HepG2 (cell line): ENCODE results near the gene ETV1. TPM values are rescaled to one million over a fixed set of nuclear protein-coding genes. Genes with fewer than 3 reads are reported as not detected.

Source experiments
- ATAC-seq: fragments of 200-7000 bp; cut with Tn5 transposase; 3 replicates; pipeline ENCODE4 v1.9.1; 2020; ENCODE audit warnings: mild to moderate bottlenecking, moderate library complexity
- BruUV-seq: library from RNA; stranded (reverse); fragments of 400-500 nt; replicated peaks from 2 replicates; lab custom pipeline; 2021; lab: Mats Ljungman, UMichigan
- CTCF ChIA-PET: fragments of 300-600 bp; formaldehyde crosslinking; extraction: SDS; loops from one replicate; lab custom pipeline; 2021; ENCODE audit warnings: low total read pairs, inconsistent platforms, low intra/inter-chr PET ratio; lab: Yijun Ruan, JAX
- POLR2A ChIA-PET: fragments of 350-600 bp; sonication (Branson Sonifier 250); formaldehyde crosslinking; loops from one replicate; lab custom pipeline; 2020; ENCODE audit warnings: antibody characterized with exemption, inconsistent platforms; lab: Yijun Ruan, JAX
- DNase-seq: peaks from one replicate; pipeline ENCODE4 v3.0.0-alpha.2; 2015; ENCODE audit warnings: low spot score
- FAIRE-seq: peaks from 3 replicates; lab custom pipeline; 2011; peaks lifted over from hg19 to GRCh38; lab: Jason Lieb, UNC
- H2AFZ ChIP-seq: one replicate; pipeline ENCODE4 v1.6.1; 2011; ENCODE audit warnings: low read length, inconsistent platforms
- H3K27ac ChIP-seq: fragments of 300-600 bp; 3 replicates; pipeline ENCODE4 v1.8.0; 2011; ENCODE audit warnings: mixed run types, mild to moderate bottlenecking, mixed read lengths, low read length, inconsistent platforms; ENCODE audit not compliant: insufficient read depth; ENCODE audit errors: extremely low read length
- H3K27me3 ChIP-seq, 2 experiments: fragments of 200-600 bp in 1 of 2; 2 replicates in 1 of 2; 3 replicates in 1 of 2; pipeline versions ENCODE4 v1.6.0 to v1.8.0; 2011; ENCODE audit warnings: low read length in 2 of 2, mild to moderate bottlenecking in 2 of 2, moderate library complexity in 2 of 2, inconsistent platforms in 1 of 2; ENCODE audit not compliant: insufficient read depth in 2 of 2, control insufficient read depth in 1 of 2
- H3K36me3 ChIP-seq, 2 experiments: fragments of 200-600 bp in 1 of 2; replicated peaks in 1 of 2; 2 replicates in 1 of 2; 3 replicates in 1 of 2; pipeline versions ENCODE4 v1.5.1 to v1.8.0; 2011; ENCODE audit warnings: low read length in 2 of 2, inconsistent platforms in 1 of 2; ENCODE audit not compliant: insufficient read depth in 2 of 2, control insufficient read depth in 1 of 2
- H3K4me1 ChIP-seq: 2 replicates; pipeline ENCODE4 v1.5.1; 2012; ENCODE audit warnings: low read length, inconsistent platforms; ENCODE audit not compliant: insufficient read depth
- H3K4me2 ChIP-seq: 2 replicates; pipeline ENCODE4 v1.6.0; 2011; ENCODE audit warnings: low read depth, low read length, inconsistent platforms
- H3K4me3 ChIP-seq, 3 experiments: fragments of 200-600 bp in 1 of 3; sonication (generic), shearing (Covaris generic) in 1 of 3; replicated peaks in 1 of 3; 2 replicates each; pipeline ENCODE4 v1.5.1; 2011 to 2016; ENCODE audit warnings: low read length in 3 of 3, inconsistent platforms in 2 of 3, low read depth in 2 of 3, mild to moderate bottlenecking in 2 of 3, control low read depth in 1 of 3, mixed read lengths in 1 of 3; ENCODE audit not compliant: insufficient read depth in 1 of 3
- H3K79me2 ChIP-seq: one replicate; pipeline ENCODE4 v1.6.1; 2011; ENCODE audit warnings: low read length, inconsistent platforms; ENCODE audit not compliant: insufficient read depth
- H3K9ac ChIP-seq: 2 replicates; pipeline ENCODE4 v1.6.0; 2011; ENCODE audit warnings: mild to moderate bottlenecking, low read depth, low read length, inconsistent platforms; ENCODE audit not compliant: insufficient read depth
- H3K9me3 ChIP-seq: 2 replicates; pipeline ENCODE4 v1.5.1; 2012; ENCODE audit warnings: mild to moderate bottlenecking, low read length
- H4K20me1 ChIP-seq: 2 replicates; pipeline ENCODE4 v1.6.0; 2011; ENCODE audit warnings: inconsistent platforms, mild to moderate bottlenecking, low read length, moderate library complexity; ENCODE audit not compliant: insufficient read depth
- FOXA3 ChIP-seq: IDR thresholded peaks from 2 replicates; pipeline ENCODE4 v1.6.1; 2016; ENCODE audit warnings: missing genetic modification reagents, missing compliant biosample characterization
- HDAC6 ChIP-seq: fragments of 200-600 bp; sonication (generic); IDR thresholded peaks from 2 replicates; pipeline ENCODE4 v1.7.0; 2017; ENCODE audit warnings: mild to moderate bottlenecking, antibody characterized with exemption, low read length, low read depth
- KMT2A ChIP-seq: sonication (generic); formaldehyde crosslinking; IDR thresholded peaks from 2 replicates; pipeline ENCODE4 v1.4.0; 2020; ENCODE audit warnings: missing genetic modification reagents
- MLLT10 ChIP-seq: sonication (generic); formaldehyde crosslinking; IDR thresholded peaks from 2 replicates; pipeline ENCODE4 v1.4.0; 2020; ENCODE audit warnings: missing genetic modification reagents
- PRDM10 ChIP-seq: sonication (generic); formaldehyde crosslinking; IDR thresholded peaks from 2 replicates; pipeline ENCODE4 v1.4.0; 2020; ENCODE audit warnings: low read depth, missing genetic modification reagents
- TAF15 ChIP-seq: fragments of 200-400 bp; formaldehyde crosslinking; IDR thresholded peaks from one replicate; pipeline ENCODE4 v1.6.1; 2018; ENCODE audit warnings: mild to moderate bottlenecking, low read depth, low read length; ENCODE audit not compliant: poor library complexity, severe bottlenecking
- TSC22D2 ChIP-seq: sonication (generic); formaldehyde crosslinking; IDR thresholded peaks from 2 replicates; pipeline ENCODE4 v1.5.1; 2020; ENCODE audit warnings: missing genetic modification reagents, mild to moderate bottlenecking, borderline replicate concordance
- WIZ ChIP-seq: sonication (generic); formaldehyde crosslinking; IDR thresholded peaks from 2 replicates; pipeline ENCODE4 v1.5.1; 2020; ENCODE audit warnings: mild to moderate bottlenecking, missing genetic modification reagents
- ZBTB7B ChIP-seq: sonication (generic); formaldehyde crosslinking; IDR thresholded peaks from 2 replicates; pipeline ENCODE4 v1.4.0; 2020; ENCODE audit warnings: missing genetic modification reagents
- ZNF281 ChIP-seq: sonication (generic); formaldehyde crosslinking; IDR thresholded peaks from 2 replicates; pipeline ENCODE4 v1.4.0; 2020; ENCODE audit warnings: missing genetic modification reagents, borderline replicate concordance
- ZNF547 ChIP-seq: sonication (generic); formaldehyde crosslinking; IDR thresholded peaks from 2 replicates; pipeline ENCODE4 v1.5.1; 2020; ENCODE audit warnings: mild to moderate bottlenecking, missing genetic modification reagents
- WGBS: methylation state at CpG from one replicate; pipeline ENCODE4 v1.1.6; 2017; ENCODE audit warnings: low lambda C conversion rate; 5-methylcytosine and 5-hydroxymethylcytosine counted together
- in situ Hi-C: cut with HindIII; loops from 2 replicates; pipeline ENCODE4 v1.10.0; 2017; ENCODE audit warnings: low pct_unique_long_range_greater_than_20kb; ENCODE audit not compliant: extremely low pct_ligation_motif_present
- intact Hi-C: fragments of 100-400 bp; cut with micrococcal nuclease; formaldehyde crosslinking; loops from one replicate; pipeline ENCODE4 v1.10.0; 2022; ENCODE audit not compliant: unreplicated experiment
- polyA plus RNA-seq, 8 experiments: library from polyadenylated mRNA; depleted of rRNA in 3 of 8; stranded (reverse) in 7 of 8; unstranded in 1 of 8; fragments of >200 nt; fragmentation: Illumina TruSeq in 4 of 8; extraction: Trizol in 4 of 8; gene quantifications; 2 replicates each; pipeline versions ENCODE4 v1.2.1 to v1.2.3, GENCODE V29; 2011 to 2016; ENCODE audit warnings: low read depth in 4 of 8, missing spikeins in 1 of 8, mixed read lengths in 1 of 8; ENCODE audit not compliant: insufficient read depth in 1 of 8
- total RNA-seq, 5 experiments: library from RNA; depleted of rRNA; stranded (reverse); fragments of >200 nt; fragmentation: Illumina TruSeq; extraction: Trizol; gene quantifications; 2 replicates each; pipeline ENCODE4 v1.2.3, GENCODE V29; 2016; ENCODE audit warnings: low read depth in 1 of 5

The ETV1 gene
- total and polyA plus RNA-seq, 2 of the 13 experiments (the other 11 are each of a cell fraction or from before 2014, with no cell fraction given), result 0.04 to 0.24 TPM

DNA sequence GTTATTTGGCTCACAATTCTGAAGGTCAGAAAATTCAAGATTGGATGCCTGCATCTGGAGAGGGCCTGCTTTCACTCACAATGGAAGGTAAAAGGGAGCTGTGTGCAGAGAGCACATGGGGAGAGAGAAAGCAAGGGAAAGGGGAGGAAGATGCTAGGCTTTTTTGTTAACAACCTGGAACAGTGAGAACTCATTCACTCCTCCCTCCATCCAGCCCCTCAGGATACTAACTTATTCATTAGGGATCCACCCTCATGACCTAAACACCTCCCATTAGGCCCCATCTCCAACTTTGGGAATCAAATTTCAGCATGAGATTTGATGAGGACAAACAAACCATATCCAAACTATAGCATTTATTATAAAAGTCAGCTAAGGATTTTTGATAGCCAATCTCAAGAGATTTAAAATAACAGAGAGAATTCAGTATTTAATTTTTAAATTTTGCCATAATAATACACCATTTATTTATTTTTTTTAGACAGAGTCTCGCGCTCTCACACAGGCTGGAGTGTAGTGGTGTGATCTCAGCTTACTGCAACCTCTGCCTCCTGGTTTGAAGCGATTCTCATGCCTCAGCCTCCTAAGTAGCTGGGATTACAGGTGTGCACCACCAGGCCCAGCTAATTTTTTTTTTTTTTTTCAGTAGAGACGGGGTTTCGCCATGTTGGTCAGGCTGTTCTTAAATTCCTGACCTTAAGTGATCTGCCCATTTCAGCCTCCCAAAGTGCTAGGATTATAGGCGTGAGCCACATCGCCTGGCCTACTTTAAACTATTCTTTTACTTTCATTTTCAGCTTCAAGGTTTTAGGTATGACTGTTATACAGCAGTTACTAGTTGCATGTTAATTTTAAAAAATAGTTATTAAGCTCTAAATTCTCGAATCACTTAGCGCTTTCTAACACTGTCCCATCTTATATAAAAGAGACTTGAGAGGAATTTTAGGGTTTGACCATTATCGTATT is 20.3 kb upstream of the ETV1 start:
- ChIA-PET CTCF (no interaction called here), POLR2A (no interaction called here)
- 40% methylated on average over 10 of the region's 10 CpGs for WGBS
- DNase-seq, result no peak
- Histone ChIP-seq H3K27me3 (no peaks in the 10 kb centered on the region), H2AFZ (no peak overlapping the region), H3K9ac (no peak overlapping the region), H4K20me1 (no peaks in the 10 kb centered on the region), H3K36me3 (no peaks in the 10 kb centered on the region), H3K4me2 (no peak overlapping the region), H3K4me1 (no peaks in the 10 kb centered on the region), H3K27ac (no peak overlapping the region), H3K4me3 (no peak overlapping the region), H3K79me2 (no peaks in the 10 kb centered on the region), H3K9me3 (peaks cover 57% of the 10 kb centered on the region)
- in situ Hi-C loops (no loop called here), intact Hi-C loops (no loop called here)
- FAIRE-seq, result no peak
- no TSS peak for BruUV-seq
- no peak for ATAC-seq
- TF ChIP-seq WIZ (CRISPR knock-in tag) (no peak), KMT2A (CRISPR knock-in tag) (no peak), ZBTB7B (CRISPR knock-in tag) (no peak), ZNF547 (CRISPR knock-in tag) (no peak), TAF15 (no peak), HDAC6 (no peak), MLLT10 (CRISPR knock-in tag) (no peak), TSC22D2 (CRISPR knock-in tag) (no peak), PRDM10 (no peak), ZNF281 (CRISPR knock-in tag) (no peak), FOXA3 (CRISPR knock-in tag) (no peak)
